PFSK-1 (cell line): Measurements from ENCODE around the gene LRRC39.

ENCODE experiments used
- POLR2AphosphoS5 ChIP-seq: IDR thresholded peaks from 2 replicates; pipeline ENCODE4 v1.6.1; 2012; ENCODE audit warnings: low read depth, mild to moderate bottlenecking, control low read depth, low read length, moderate library complexity
- REST ChIP-seq, 2 experiments: IDR thresholded peaks; 2 replicates each; pipeline versions ENCODE4 v1.6.1 to v1.8.0; 2011 to 2012; ENCODE audit warnings: low read depth in 2 of 2, low read length in 2 of 2, control low read depth in 1 of 2, inconsistent platforms in 1 of 2, mild to moderate bottlenecking in 1 of 2, moderate library complexity in 1 of 2; ENCODE audit not compliant: insufficient read depth in 1 of 2
- TAF1 ChIP-seq: IDR thresholded peaks from 2 replicates; pipeline ENCODE4 v1.6.1; 2012; ENCODE audit warnings: low read length, control low read depth, borderline replicate concordance; ENCODE audit not compliant: insufficient read depth

GRCh38 chr1:100184536-100184935 lies 6.5 kb upstream of the LRRC39 start:
- TF ChIP-seq POLR2AphosphoS5 (no peak), REST (IDR thresholded peaks at IDR 0.05; ENCODE audit: insufficient read depth in 1 of 2, low read depth in 2 of 2, low read length in 2 of 2) (no peak), TAF1 (no peak)
